HL-60 (cell line): ENCODE results near the gene SPEM2.

Source experiments
- POLR2AphosphoS5 ChIP-seq: IDR thresholded peaks from 2 replicates; pipeline ENCODE4 v1.6.1; 2012; ENCODE audit warnings: low read depth
- SPI1 ChIP-seq: IDR thresholded peaks from 2 replicates; pipeline ENCODE4 v1.6.1; 2012; ENCODE audit warnings: low read depth, mild to moderate bottlenecking, borderline replicate concordance
- TF ChIP-seq, protein P1 (sequence below): IDR thresholded peaks from one replicate; pipeline ENCODE4 v1.5.1; 2011; ENCODE audit warnings: low read length, control low read depth, inconsistent platforms; ENCODE audit not compliant: insufficient read depth
- TF ChIP-seq, protein P2 (sequence below): IDR thresholded peaks from 2 replicates; pipeline ENCODE4 v1.6.1; 2012; ENCODE audit warnings: low read depth; ENCODE audit not compliant: insufficient replicate concordance

DNA sequence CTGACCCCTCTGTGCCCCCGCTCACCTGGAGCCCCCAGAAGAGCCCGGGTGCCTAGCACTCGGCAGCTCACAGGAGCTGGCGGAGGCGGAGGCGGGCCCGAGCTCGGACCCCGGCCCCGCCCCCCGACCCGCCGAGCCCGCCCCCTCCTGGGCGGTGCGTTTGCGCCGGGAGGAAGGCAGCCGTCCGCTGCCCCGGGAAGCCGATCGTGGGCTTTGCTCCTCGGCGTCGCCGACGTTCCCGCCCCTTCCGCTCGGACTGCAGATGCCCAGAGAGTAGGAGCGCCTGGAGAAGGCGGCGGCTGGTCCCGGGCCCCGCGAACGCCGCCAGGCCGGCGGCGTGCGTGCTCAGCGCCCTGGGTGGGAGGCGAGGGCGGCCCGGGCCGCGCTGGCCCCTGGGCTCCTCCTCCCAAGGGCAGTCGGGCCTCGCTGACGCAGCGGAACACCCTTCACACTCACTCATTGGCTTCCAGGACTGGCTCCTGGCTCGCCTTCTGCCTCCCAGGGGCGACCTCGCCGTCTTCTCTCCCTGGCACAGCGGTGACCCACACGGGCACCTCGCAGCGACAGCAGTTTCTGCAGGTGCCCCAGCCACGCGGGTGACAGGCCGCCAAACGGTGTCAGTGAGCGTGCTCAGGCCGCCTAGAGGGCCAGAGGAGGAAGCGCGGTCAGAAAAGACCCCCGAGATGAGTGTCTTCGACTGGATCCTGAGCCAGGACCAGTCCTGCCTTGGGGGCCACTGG, 30.8 kb upstream of the SPEM2 start, which contains the start of gene PLSCR3:
- TF ChIP-seq, protein P1, sequence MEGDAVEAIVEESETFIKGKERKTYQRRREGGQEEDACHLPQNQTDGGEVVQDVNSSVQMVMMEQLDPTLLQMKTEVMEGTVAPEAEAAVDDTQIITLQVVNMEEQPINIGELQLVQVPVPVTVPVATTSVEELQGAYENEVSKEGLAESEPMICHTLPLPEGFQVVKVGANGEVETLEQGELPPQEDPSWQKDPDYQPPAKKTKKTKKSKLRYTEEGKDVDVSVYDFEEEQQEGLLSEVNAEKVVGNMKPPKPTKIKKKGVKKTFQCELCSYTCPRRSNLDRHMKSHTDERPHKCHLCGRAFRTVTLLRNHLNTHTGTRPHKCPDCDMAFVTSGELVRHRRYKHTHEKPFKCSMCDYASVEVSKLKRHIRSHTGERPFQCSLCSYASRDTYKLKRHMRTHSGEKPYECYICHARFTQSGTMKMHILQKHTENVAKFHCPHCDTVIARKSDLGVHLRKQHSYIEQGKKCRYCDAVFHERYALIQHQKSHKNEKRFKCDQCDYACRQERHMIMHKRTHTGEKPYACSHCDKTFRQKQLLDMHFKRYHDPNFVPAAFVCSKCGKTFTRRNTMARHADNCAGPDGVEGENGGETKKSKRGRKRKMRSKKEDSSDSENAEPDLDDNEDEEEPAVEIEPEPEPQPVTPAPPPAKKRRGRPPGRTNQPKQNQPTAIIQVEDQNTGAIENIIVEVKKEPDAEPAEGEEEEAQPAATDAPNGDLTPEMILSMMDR, result no peak
- TF ChIP-seq, protein P2, sequence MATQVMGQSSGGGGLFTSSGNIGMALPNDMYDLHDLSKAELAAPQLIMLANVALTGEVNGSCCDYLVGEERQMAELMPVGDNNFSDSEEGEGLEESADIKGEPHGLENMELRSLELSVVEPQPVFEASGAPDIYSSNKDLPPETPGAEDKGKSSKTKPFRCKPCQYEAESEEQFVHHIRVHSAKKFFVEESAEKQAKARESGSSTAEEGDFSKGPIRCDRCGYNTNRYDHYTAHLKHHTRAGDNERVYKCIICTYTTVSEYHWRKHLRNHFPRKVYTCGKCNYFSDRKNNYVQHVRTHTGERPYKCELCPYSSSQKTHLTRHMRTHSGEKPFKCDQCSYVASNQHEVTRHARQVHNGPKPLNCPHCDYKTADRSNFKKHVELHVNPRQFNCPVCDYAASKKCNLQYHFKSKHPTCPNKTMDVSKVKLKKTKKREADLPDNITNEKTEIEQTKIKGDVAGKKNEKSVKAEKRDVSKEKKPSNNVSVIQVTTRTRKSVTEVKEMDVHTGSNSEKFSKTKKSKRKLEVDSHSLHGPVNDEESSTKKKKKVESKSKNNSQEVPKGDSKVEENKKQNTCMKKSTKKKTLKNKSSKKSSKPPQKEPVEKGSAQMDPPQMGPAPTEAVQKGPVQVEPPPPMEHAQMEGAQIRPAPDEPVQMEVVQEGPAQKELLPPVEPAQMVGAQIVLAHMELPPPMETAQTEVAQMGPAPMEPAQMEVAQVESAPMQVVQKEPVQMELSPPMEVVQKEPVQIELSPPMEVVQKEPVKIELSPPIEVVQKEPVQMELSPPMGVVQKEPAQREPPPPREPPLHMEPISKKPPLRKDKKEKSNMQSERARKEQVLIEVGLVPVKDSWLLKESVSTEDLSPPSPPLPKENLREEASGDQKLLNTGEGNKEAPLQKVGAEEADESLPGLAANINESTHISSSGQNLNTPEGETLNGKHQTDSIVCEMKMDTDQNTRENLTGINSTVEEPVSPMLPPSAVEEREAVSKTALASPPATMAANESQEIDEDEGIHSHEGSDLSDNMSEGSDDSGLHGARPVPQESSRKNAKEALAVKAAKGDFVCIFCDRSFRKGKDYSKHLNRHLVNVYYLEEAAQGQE, result no peak
- TF ChIP-seq POLR2AphosphoS5 (no peak; the same call in 1 of the 2 replicates), SPI1 (no peak)
